Effector CD8-positive, alpha-beta T cell (primary cell): Measurements from ENCODE around the gene LYSMD3.
"Not testable (repeated sequence)": the region's sequence is repeated elsewhere in the genome, so short reads cannot be mapped to it uniquely, and the experiment has no call there.

Experiments
- DNase-seq: peaks from one replicate; lab custom pipeline; 2025; lab: John Stamatoyannopoulos, UW
- total RNA-seq, 4 experiments: gene quantifications; one replicate each; lab custom pipeline; 2026; lab: John Stamatoyannopoulos, UW

LYSMD3 gene
- 33.5 to 43.8 (median 37.9) reads per million in 4 experiments for total RNA-seq

- DNase-seq, result peak; percentile 95
Measured at GRCh38 chr5:90529194-90529938, at the start of gene LYSMD3. Gene LYSMD3, minus strand, starts transcription at chr5:90529584. Its CDS starts 4,295 bp downstream, at chr5:90525289.

DNA sequence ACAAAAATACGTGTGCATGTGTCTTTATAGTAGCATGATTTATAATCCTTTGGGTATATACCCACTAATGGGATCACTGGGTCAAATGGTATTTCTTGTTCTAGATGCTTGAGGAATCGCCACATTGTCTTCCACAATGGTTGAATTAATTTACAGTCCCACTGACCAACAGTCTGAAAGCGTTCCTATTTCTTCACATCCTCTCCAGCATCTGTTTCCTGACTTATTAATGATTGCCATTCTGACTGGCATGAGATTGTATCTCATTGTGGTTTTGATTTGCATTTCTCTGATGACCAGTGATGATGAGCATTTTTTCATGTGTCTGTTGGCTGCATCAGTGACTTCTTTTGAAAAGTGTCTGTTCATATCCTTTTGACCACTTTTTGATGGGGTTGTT is 47.2 kb upstream of the LYSMD3 start:
- DNase-seq, result not testable (repeated sequence)

DNA sequence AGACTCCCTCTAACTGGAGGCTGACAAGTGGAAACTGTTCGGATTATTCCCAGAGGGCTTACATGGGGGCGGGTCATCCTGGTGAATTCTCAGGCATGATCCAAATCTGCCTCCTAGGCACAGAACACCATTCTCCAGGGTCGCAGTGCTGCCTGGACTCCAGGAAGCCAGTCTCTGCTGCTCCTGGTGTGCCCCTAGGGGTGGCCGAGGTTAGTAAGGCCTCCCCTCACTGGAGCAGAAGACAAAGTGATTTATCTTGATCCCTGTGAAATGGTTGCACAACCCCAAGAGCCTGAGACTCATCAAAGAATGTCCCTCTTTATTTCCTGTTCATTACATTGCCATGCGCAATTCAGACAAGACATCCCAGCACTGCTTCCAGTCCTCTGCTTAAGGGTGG is 46.3 kb upstream of the LYSMD3 start:
- no peak for DNase-seq

GRCh38 chr5:90571147-90571773 is 41.9 kb upstream of the LYSMD3 start:
- no peak for DNase-seq

DNA sequence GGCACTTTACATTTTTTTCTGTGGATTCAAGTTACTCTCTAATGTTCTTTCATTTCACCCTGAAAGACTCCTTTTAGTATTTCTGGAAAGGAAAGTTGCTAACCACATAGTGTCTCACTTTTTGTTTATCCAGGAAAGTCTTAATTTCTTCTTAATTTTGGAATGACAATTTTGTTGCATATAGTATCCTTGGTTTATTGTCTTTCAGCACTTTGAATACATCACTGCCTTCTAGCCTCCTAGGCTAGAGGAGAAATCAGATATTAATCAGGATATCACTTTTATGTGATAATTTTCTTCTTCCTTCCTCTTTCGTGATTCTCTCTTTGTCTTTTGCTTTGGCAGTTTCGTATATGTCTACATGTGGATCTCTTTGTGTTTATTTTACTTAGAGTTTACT is 40.6 kb upstream of the LYSMD3 start:
- DNase-seq, result no peak

DNA sequence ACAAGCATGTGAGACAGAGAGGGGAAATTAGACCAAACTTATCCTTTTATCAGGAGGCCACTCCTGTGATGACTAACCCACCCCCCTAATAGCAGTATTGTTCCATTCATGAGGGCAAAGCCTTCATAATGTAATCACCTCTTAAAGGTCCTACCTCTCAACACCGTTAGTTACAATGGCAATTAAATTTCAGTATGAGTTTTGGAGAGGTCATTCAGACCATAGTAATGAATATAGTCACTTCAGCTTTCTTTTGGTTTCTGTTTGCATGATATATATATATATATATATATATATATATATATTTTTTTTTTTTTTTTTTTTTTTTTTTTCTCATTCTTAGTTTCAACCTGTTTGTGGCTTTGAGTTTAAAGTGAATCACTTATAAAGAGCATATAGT is 39.7 kb upstream of the LYSMD3 start:
- no peak for DNase-seq

- DNase-seq, result no peak
Measured at GRCh38 chr5:90565491-90565890, 36.1 kb upstream of the LYSMD3 start.

- no peak for DNase-seq
Measured at GRCh38 chr5:90563108-90563507, 33.7 kb upstream of the LYSMD3 start.

GRCh38 chr5:90562341-90562740 is 33.0 kb upstream of the LYSMD3 start:
- DNase-seq, result no peak

GRCh38 chr5:90561766-90562165 is 32.4 kb upstream of the LYSMD3 start:
- DNase-seq, result no peak

- DNase-seq, result no peak
Measured at GRCh38 chr5:90560771-90561170, 31.4 kb upstream of the LYSMD3 start.

GRCh38 chr5:90558344-90559192 is 29.2 kb upstream of the LYSMD3 start, which contains the start of gene ADGRV1:
Gene ADGRV1, plus strand, starts transcription at chr5:90558797. Its CDS starts 99 bp downstream, at chr5:90558896.
- no peak for DNase-seq

DNA sequence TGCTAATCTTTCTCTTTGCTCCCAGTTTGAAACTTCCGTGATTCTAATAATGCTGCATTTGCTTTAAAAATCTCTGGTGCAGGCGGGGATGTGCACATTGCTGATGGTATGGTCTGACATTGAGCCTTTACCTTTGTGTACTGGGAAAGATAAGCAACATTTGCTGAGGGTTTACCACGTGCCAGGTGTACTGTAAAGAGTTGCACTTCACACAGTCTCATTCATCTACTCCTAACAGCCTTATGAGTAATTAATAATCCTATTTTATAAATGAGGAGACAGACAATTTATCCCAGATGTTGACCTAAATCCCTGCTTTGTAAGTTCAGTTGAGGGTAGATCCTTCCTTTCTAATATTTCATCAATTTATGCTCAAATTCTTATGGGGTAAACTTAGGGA is 28.5 kb upstream of the LYSMD3 start:
- DNase-seq, result no peak

DNA sequence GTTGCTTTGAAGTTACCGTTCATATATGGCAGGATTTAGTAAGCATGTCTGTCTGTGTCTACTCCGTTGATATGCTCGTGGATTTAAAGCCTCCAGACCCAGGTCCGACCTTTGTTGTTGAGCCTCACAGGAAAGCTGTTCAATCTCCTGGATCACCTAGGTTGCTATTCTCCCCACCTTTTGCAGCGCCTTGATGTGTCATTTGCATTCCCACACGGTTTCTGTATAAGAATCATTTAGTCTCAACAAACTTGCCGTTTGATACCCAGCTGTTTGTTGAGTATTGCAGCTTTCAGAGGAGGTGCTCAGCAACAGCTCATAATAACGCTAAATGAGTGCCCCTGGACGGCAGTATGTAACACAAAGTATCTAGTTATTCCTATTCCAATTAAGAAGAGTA is 28.0 kb upstream of the LYSMD3 start:
- no peak for DNase-seq

DNA sequence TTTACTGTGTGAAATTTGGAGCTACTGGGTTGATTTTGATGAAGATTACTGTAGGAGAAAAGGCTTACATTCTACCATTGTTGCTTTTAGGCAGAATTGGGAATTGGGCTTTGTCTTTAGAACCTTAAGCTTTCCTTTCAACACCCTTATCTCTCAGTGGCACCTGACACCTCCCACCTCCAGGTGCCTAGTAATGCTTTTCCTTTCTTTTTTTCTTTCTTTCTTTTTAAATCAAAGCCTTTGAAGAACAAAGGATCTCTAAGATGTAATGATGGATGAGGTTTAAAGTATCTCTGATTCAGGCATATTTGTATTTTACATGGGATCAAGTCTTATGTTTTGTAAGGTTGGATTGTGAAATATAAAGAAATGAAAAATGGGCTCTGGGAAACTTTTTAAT is 26.3 kb upstream of the LYSMD3 start:
- DNase-seq, result no peak

DNA sequence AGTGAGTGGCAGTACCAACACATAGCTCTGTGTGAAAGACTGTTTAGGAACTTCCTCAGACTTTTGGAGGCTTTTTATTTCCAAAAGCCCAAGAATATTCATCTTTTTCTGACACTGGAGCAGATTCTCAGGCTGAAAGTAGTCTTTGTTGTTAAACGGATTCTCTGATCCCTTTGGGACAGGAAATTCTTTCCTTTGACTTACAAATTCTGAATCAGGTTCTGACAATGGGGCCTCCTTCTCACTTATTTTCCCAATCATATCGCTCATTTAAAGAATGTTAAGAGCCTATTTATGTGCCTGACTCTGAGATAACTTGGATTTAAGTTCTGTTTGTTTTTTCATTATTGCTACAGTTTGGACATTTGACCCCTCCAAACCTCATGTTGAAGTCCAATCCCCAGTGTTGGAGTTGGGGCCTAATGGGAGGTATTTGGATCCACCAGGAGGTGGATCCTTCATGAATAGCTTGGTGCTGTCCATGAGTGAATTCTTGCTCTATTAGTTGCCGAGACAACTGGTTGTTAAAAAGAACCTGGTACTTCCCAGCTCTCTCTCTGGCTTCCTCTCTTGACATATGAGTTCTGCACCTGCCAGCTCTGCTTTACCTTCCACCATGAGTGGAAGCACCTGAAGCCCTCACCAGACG is 25.1 kb upstream of the LYSMD3 start:
- no peak for DNase-seq

DNA sequence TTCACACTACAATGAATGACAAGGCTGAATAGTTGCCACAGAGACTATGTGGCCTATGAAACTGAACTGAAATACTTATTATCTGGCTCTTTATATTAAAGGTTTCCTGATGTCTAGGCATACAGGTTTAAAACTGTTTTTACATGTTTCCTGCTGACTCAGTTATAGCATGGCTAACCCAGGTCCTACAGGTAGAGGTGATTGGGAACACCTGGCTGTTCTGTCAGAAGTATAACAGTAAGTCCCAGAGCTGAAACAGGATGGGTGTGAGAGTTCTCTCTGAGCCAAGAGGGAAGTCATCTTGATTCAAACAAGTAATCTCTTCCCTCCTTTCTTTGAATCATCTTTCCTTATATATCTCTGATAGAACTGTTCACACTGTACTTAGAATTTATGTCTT is 24.3 kb upstream of the LYSMD3 start:
- no peak for DNase-seq

DNA sequence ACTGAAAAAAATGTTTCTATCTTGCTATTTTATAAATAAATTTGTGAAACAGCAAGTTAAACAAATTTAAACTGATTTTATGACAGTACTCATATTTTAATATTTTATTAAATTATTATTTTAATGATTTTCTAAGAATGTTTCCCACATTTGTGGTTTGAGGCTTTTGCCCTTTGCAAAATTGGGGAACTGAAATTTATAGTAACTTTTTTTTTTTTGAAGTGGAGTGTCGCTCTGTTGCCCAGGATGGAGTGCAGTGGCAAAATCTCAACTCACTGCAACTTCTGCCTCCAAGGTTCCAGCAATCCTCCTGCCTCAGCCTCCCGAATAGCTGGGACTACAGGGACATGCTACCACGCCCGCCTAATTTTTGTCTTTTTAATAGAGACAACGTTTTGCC is 22.0 kb upstream of the LYSMD3 start:
- no peak for DNase-seq

GRCh38 chr5:90550963-90551362 is 21.6 kb upstream of the LYSMD3 start:
- no peak for DNase-seq

- no peak for DNase-seq
Measured at GRCh38 chr5:90549729-90550275, 20.4 kb upstream of the LYSMD3 start.

DNA sequence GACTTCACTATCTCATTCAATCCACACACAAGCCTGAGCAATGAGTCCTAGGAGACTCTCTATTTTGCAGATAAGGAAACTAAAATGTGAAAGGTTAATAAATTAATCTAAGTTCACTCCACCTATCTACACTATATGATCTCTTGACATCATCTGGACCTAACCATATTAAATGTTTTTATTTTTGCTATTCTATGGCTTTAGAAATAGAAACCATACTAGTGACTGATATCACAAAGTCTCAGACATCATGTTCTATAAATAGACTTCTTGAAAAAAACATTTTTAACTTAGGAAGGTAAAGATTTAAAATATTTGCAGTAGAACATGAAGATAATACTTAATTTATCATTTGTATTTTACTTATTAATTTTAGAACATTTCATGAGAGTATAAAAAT is 19.8 kb upstream of the LYSMD3 start:
- no peak for DNase-seq
